Peyer's patch (tissue), 4 donors: ENCODE measurements around the gene PLPP7.
"Not testable (repeated sequence)": the region's sequence is repeated elsewhere in the genome, so short reads cannot be mapped to it uniquely, and the experiment has no call there.

Source experiments
- POLR2A ChIP-seq, 2 donors: fragments of 450-650 bp; IDR thresholded peaks; one replicate each; pipeline ENCODE4 v1.5.1; 2017; ENCODE audit warnings: antibody characterized with exemption in 2 of 2, mild to moderate bottlenecking in 2 of 2, moderate library complexity in 2 of 2
- TF ChIP-seq, protein P1 (sequence below), 6 experiments: fragments of 450-650 bp in 4 of 6; fragments of 200-600 bp in 2 of 6; sonication (generic) in 1 of 6; IDR thresholded peaks; one replicate each; pipeline ENCODE4 v1.5.1; 2017 to 2019; ENCODE audit warnings: antibody characterized with exemption in 6 of 6, mild to moderate bottlenecking in 3 of 6, moderate library complexity in 1 of 6

DNA sequence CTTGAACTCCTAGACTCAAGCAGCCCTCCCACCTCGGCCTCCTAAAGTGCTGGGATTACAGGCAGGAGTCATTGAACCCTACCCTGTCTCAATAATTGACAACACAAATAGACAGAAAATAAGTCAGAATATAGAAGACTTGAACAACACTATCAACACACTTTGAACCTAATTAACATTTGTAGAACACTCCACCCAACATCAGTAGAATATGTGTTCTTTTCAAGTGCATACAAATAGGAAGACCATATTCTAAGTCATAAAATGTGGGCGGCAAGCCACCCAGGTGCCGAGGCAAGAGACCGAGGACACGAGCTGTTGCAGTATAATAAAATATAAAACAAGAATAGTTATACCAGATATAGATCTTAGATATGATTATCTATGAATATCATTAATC lies 45.2 kb upstream of the PLPP7 start:
- TF ChIP-seq, protein P1, sequence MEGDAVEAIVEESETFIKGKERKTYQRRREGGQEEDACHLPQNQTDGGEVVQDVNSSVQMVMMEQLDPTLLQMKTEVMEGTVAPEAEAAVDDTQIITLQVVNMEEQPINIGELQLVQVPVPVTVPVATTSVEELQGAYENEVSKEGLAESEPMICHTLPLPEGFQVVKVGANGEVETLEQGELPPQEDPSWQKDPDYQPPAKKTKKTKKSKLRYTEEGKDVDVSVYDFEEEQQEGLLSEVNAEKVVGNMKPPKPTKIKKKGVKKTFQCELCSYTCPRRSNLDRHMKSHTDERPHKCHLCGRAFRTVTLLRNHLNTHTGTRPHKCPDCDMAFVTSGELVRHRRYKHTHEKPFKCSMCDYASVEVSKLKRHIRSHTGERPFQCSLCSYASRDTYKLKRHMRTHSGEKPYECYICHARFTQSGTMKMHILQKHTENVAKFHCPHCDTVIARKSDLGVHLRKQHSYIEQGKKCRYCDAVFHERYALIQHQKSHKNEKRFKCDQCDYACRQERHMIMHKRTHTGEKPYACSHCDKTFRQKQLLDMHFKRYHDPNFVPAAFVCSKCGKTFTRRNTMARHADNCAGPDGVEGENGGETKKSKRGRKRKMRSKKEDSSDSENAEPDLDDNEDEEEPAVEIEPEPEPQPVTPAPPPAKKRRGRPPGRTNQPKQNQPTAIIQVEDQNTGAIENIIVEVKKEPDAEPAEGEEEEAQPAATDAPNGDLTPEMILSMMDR (IDR thresholded peaks at IDR 0.05) = not testable (repeated sequence)
- TF ChIP-seq POLR2A (IDR thresholded peaks at IDR 0.05) = not testable (repeated sequence)
